Testis (tissue), 2 donors: ENCODE data around the gene PTPRT.

Experiments
- POLR2A ChIP-seq: fragments of 450-650 bp; IDR thresholded peaks from one replicate; pipeline ENCODE4 v1.6.1; 2017; ENCODE audit warnings: antibody characterized with exemption, mild to moderate bottlenecking, moderate library complexity
- TF ChIP-seq, protein P1 (sequence below), 3 experiments: fragments of 450-650 bp in 2 of 3; fragments of 200-600 bp in 1 of 3; sonication (generic) in 1 of 3; IDR thresholded peaks; one replicate each; pipeline ENCODE4 v1.5.1; 2016 to 2019; ENCODE audit warnings: antibody characterized with exemption in 3 of 3, mild to moderate bottlenecking in 2 of 3, moderate library complexity in 1 of 3

DNA sequence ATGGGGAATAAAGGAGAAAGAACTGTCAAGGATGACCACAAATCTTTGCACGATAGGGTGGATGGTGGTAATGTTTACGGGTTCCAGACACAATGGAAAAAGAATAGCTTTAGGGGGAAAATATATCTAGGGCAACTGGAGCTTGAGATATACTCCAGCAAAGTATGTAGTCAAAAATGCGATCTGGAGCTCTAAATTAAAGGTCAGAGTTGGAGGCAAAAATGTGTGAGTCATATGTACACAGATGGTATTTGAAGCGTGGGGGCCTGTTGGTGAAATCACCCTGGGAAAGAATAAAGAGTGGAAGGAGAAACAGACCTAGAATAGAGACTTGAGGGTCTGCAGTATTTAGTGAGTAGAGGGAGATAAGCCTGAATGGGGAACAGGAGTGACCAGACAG, 937.6 kb downstream of the PTPRT start:
- TF ChIP-seq, protein P1, sequence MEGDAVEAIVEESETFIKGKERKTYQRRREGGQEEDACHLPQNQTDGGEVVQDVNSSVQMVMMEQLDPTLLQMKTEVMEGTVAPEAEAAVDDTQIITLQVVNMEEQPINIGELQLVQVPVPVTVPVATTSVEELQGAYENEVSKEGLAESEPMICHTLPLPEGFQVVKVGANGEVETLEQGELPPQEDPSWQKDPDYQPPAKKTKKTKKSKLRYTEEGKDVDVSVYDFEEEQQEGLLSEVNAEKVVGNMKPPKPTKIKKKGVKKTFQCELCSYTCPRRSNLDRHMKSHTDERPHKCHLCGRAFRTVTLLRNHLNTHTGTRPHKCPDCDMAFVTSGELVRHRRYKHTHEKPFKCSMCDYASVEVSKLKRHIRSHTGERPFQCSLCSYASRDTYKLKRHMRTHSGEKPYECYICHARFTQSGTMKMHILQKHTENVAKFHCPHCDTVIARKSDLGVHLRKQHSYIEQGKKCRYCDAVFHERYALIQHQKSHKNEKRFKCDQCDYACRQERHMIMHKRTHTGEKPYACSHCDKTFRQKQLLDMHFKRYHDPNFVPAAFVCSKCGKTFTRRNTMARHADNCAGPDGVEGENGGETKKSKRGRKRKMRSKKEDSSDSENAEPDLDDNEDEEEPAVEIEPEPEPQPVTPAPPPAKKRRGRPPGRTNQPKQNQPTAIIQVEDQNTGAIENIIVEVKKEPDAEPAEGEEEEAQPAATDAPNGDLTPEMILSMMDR (IDR thresholded peaks at IDR 0.05), result no peak
- no peak for TF ChIP-seq POLR2A
